B cell (primary cell): ENCODE measurements around the gene RIT1. TPM values are rescaled to one million over a fixed set of nuclear protein-coding genes. Genes with fewer than 3 reads are reported as not detected.

Experiments
- ATAC-seq: fragments of 200-7000 bp; cut with Tn5 transposase; one replicate; pipeline ENCODE4 v1.10.0; 2021; ENCODE audit warnings: low read depth, mild to moderate bottlenecking, moderate number of reproducible peaks, moderate library complexity
- CTCF ChIA-PET: fragments of 350-600 bp; sonication (Branson Sonifier 250); formaldehyde crosslinking; loops from one replicate; lab custom pipeline; 2021; ENCODE audit warnings: antibody characterized with exemption, inconsistent platforms; lab: Charles Lee
- POLR2A ChIA-PET: fragments of 350-600 bp; sonication (Branson Sonifier 250); formaldehyde crosslinking; loops from one replicate; lab custom pipeline; 2021; ENCODE audit warnings: antibody characterized with exemption; lab: Charles Lee
- DNase-seq: peaks from one replicate; pipeline ENCODE4 v3.0.0; 2013
- H2AFZ ChIP-seq: 2 replicates; pipeline ENCODE4 v1.6.1; 2012; ENCODE audit warnings: mild to moderate bottlenecking, low read depth, low read length; ENCODE audit not compliant: insufficient read depth, poor library complexity, severe bottlenecking
- H3K27ac ChIP-seq, 2 donors: 1 replicate in 1 of 2; 2 replicates in 1 of 2; pipeline ENCODE4 v1.5.1; 2012 to 2013; ENCODE audit warnings: low read length in 2 of 2, mild to moderate bottlenecking in 2 of 2, moderate library complexity in 1 of 2
- H3K27me3 ChIP-seq, 4 experiments: fragments of 200-600 bp in 1 of 4; sonication (generic) in 1 of 4; replicated peaks in 1 of 4; 1 replicate in 2 of 4; 2 replicates in 2 of 4; pipeline versions ENCODE4 v1.6.1 to v1.7.0; 2013 to 2016; ENCODE audit warnings: low read length in 3 of 4, mild to moderate bottlenecking in 2 of 4, mixed read lengths in 1 of 4, moderate library complexity in 1 of 4; ENCODE audit not compliant: insufficient read depth in 4 of 4, control insufficient read depth in 3 of 4; ENCODE audit errors: control extremely low read depth in 1 of 4
- H3K36me3 ChIP-seq, 2 experiments: replicated peaks in 1 of 2; 1 replicate in 1 of 2; 2 replicates in 1 of 2; pipeline versions ENCODE4 v1.6.1 to v1.7.1; 2013; ENCODE audit warnings: low read length in 1 of 2; ENCODE audit not compliant: insufficient read depth in 2 of 2, control insufficient read depth in 1 of 2; ENCODE audit errors: control extremely low read depth in 1 of 2, extremely low read depth in 1 of 2
- H3K4me1 ChIP-seq, 2 donors: fragments of 200-600 bp in 1 of 2; sonication (generic) in 1 of 2; 1 replicate in 1 of 2; 2 replicates in 1 of 2; pipeline versions ENCODE4 v1.5.1 to v1.6.1; 2013 to 2017; ENCODE audit warnings: low read length in 2 of 2; ENCODE audit not compliant: control insufficient read depth in 2 of 2, insufficient read depth in 2 of 2
- H3K4me2 ChIP-seq: replicated peaks from 2 replicates; pipeline ENCODE3; 2012; ENCODE audit warnings: mild to moderate bottlenecking, low read depth, low read length; ENCODE audit not compliant: poor library complexity, severe bottlenecking
- H3K4me3 ChIP-seq, 5 experiments: fragments of 200-600 bp in 1 of 5; sonication (generic) in 1 of 5; 1 replicate in 3 of 5; 2 replicates in 2 of 5; pipeline versions ENCODE4 v1.5.1 to v1.7.0; 2011 to 2016; ENCODE audit warnings: low read length in 4 of 5, mild to moderate bottlenecking in 4 of 5, low read depth in 2 of 5, control low read depth in 1 of 5, moderate library complexity in 1 of 5; ENCODE audit not compliant: insufficient read depth in 1 of 5; ENCODE audit errors: control extremely low read depth in 1 of 5, extremely low read depth in 1 of 5
- H3K79me2 ChIP-seq: fragments of 200-600 bp; sonication (generic); one replicate; pipeline ENCODE4 v1.6.0; 2016; ENCODE audit warnings: low read length; ENCODE audit not compliant: control insufficient read depth, insufficient read depth
- H3K9ac ChIP-seq: fragments of 200-600 bp; sonication (generic); 2 replicates; pipeline ENCODE4 v1.6.1; 2017; ENCODE audit warnings: mild to moderate bottlenecking, low read length, moderate library complexity
- H3K9me3 ChIP-seq, 3 donors: one replicate each; pipeline versions ENCODE4 v1.6.1 to v1.7.1; 2013; ENCODE audit warnings: low read length in 2 of 3; ENCODE audit not compliant: control insufficient read depth in 2 of 3, insufficient read depth in 1 of 3; ENCODE audit errors: control extremely low read depth in 1 of 3
- H4K20me1 ChIP-seq: 2 replicates; pipeline ENCODE4 v1.6.0; 2012; ENCODE audit warnings: mild to moderate bottlenecking, low read length; ENCODE audit not compliant: insufficient read depth, control insufficient read depth, poor library complexity, severe bottlenecking
- H3K27ac Mint-ChIP-seq: one replicate; pipeline ENCODE4 v1.8.0; 2021; ENCODE audit warnings: mixed read lengths
- H3K27me3 Mint-ChIP-seq: one replicate; pipeline ENCODE4 v1.8.0; 2021; ENCODE audit warnings: mixed read lengths
- H3K4me1 Mint-ChIP-seq: one replicate; pipeline ENCODE4 v1.8.0; 2021; ENCODE audit warnings: mixed read lengths
- H3K4me3 Mint-ChIP-seq: one replicate; pipeline ENCODE4 v1.8.0; 2021; ENCODE audit warnings: mixed read lengths
- H3K9me3 Mint-ChIP-seq: one replicate; pipeline ENCODE4 v1.8.0; 2022; ENCODE audit warnings: mixed read lengths; ENCODE audit not compliant: insufficient read depth
- CTCF ChIP-seq: fragments of 200-600 bp; IDR thresholded peaks from one replicate; pipeline ENCODE4 v1.8.0; 2022; ENCODE audit warnings: antibody characterized with exemption, mild to moderate bottlenecking
- EZH2 ChIP-seq: IDR thresholded peaks from 2 replicates; pipeline ENCODE4 v1.6.1; 2012; ENCODE audit warnings: borderline replicate concordance, low read depth, mild to moderate bottlenecking, moderate library complexity, low read length; ENCODE audit not compliant: insufficient read depth, poor library complexity, severe bottlenecking
- WGBS: methylation state at CpG from one replicate; pipeline ENCODE4 v1.1.5; 2013; ENCODE audit warnings: missing lambda C conversion rate; ENCODE audit not compliant: insufficient coverage; 5-methylcytosine and 5-hydroxymethylcytosine counted together
- intact Hi-C: fragments of 100-400 bp; cut with micrococcal nuclease; formaldehyde crosslinking; loops from one replicate; pipeline ENCODE4 v1.10.0; 2022
- polyA plus RNA-seq: library from polyadenylated mRNA; depleted of rRNA; stranded (reverse); fragments of >200 nt; gene quantifications from 2 replicates; pipeline ENCODE4 v1.2.3, GENCODE V29; 2012
- small RNA-seq: library from RNA; depleted of rRNA; stranded (forward); fragments of <200 nt; gene quantifications from one replicate; pipeline ENCODE3, GENCODE V24; 2012; ENCODE audit warnings: low replicate concordance, low read depth; ENCODE audit not compliant: insufficient read length
- total RNA-seq, 2 donors: library from RNA; stranded (reverse); fragments of 120-200 nt in 1 of 2; gene quantifications; 1 replicate in 1 of 2; 2 replicates in 1 of 2; pipeline versions ENCODE4 v1.2.3 to v1.2.4, GENCODE V29; 2013 to 2022

Gene RIT1
- total and polyA plus RNA-seq, 2 donors (not counting 1 experiment from before 2014, with no cell fraction given): 14.2 to 45.7 TPM

- DNase-seq: no peak
- Mint-ChIP-seq H3K4me1 (peaks cover 45% of the 10 kb centered on the region), H3K9me3 (no peaks in the 10 kb centered on the region), H3K27me3 (no peaks in the 10 kb centered on the region), H3K4me3 (no peak overlapping the region), H3K27ac (no peak overlapping the region)
- Histone ChIP-seq H3K4me1 (no peaks in the 10 kb centered on the region), H3K9ac (no peak overlapping the region), H4K20me1 (peaks cover 70% of the 10 kb centered on the region), H3K36me3 (peaks cover 2 to 59% of the 10 kb centered on the region in 2 experiments), H2AFZ (no peak overlapping the region), H3K27ac (peak overlapping the region in 1 of 2 donors; percentile 4), H3K4me2 (no peak overlapping the region), H3K27me3 (no peaks in the 10 kb centered on the region), H3K4me3 (no peak overlapping the region), H3K9me3 (no peaks in the 10 kb centered on the region), H3K79me2 (peaks cover 100% of the 10 kb centered on the region)
- no peak for TF ChIP-seq EZH2
- TF ChIP-seq CTCF: no peak
- WGBS: no CpG with 5 or more reads among the region's 1 CpG
- ChIA-PET POLR2A (no interaction called here), CTCF (no interaction called here)
- ATAC-seq: no peak
- intact Hi-C loops: no loop called here
Measured at GRCh38 chr1:155847823-155848529, 63.2 kb downstream of the RIT1 start.

Small RNAs within 50 kb of the gene (small RNA-seq; reads per million reads assigned to genes)
- gene MIR6738: not detected
- gene RF00015: not detected
- gene SCARNA4: not detected
- gene SNORA80E: 405 reads per million, percentile 97 among the genes with 10 or more reads in this experiment

Other genes with a start within 250 kb of the RIT1 start
- gene YY1AP1, start 222.6 kb downstream of the RIT1 start, total RNA-seq: 132 and 156 TPM in 2 replicates
- 74.1 and 95.4 TPM in 2 replicates for gene YY1AP1, start 222.6 kb downstream of the RIT1 start, polyA plus RNA-seq
- 92.3 and 107 TPM in 2 replicates for gene DAP3, start 222.3 kb downstream of the RIT1 start, total RNA-seq
- gene DAP3, start 222.3 kb downstream of the RIT1 start, polyA plus RNA-seq: 84.7 and 89.5 TPM in 2 replicates
- 127 TPM in 2 replicates for gene GON4L, start 54.1 kb downstream of the RIT1 start, total RNA-seq
- gene GON4L, start 54.1 kb downstream of the RIT1 start, polyA plus RNA-seq: 54.4 and 57.7 TPM in 2 replicates
- gene SYT11, start 51.8 kb downstream of the RIT1 start, total RNA-seq: 6.2 and 6.6 TPM in 2 replicates
- gene SYT11, start 51.8 kb downstream of the RIT1 start, polyA plus RNA-seq: 1.8 and 3.0 TPM in 2 replicates
- gene KHDC4, start 23.1 kb upstream of the RIT1 start, total RNA-seq: 122 TPM in 2 replicates
- 47.3 and 51.3 TPM in 2 replicates for gene KHDC4, start 23.1 kb upstream of the RIT1 start, polyA plus RNA-seq
- gene RXFP4, start 30.3 kb upstream of the RIT1 start, total RNA-seq: 0.32 TPM in 1 of 2 replicates, not detected in the other
- gene RXFP4, start 30.3 kb upstream of the RIT1 start, polyA plus RNA-seq: 0.12 TPM in 1 of 2 replicates, not detected in the other
- gene ARHGEF2, start 67.2 kb upstream of the RIT1 start, total RNA-seq: 245 and 247 TPM in 2 replicates
- 241 and 269 TPM in 2 replicates for gene ARHGEF2, start 67.2 kb upstream of the RIT1 start, polyA plus RNA-seq
- 160 and 161 TPM in 2 replicates for gene SSR2, start 109.6 kb upstream of the RIT1 start, total RNA-seq
- gene SSR2, start 109.6 kb upstream of the RIT1 start, polyA plus RNA-seq: 359 and 386 TPM in 2 replicates
- 35.1 and 39.0 TPM in 2 replicates for gene UBQLN4, start 142.4 kb upstream of the RIT1 start, total RNA-seq
- 20.9 and 24.1 TPM in 2 replicates for gene UBQLN4, start 142.4 kb upstream of the RIT1 start, polyA plus RNA-seq
- gene LAMTOR2, start 143.4 kb upstream of the RIT1 start, total RNA-seq: 31.5 and 37.8 TPM in 2 replicates
- gene LAMTOR2, start 143.4 kb upstream of the RIT1 start, polyA plus RNA-seq: 27.9 and 55.9 TPM in 2 replicates
- gene RAB25, start 149.8 kb upstream of the RIT1 start, total RNA-seq: 0.69 and 1.1 TPM in 2 replicates
- gene RAB25, start 149.8 kb upstream of the RIT1 start, polyA plus RNA-seq: 0.81 and 2.2 TPM in 2 replicates
- 0.73 and 1.1 TPM in 2 replicates for gene MEX3A, start 171.1 kb upstream of the RIT1 start, total RNA-seq
- gene MEX3A, start 171.1 kb upstream of the RIT1 start, polyA plus RNA-seq: 0.22 and 0.27 TPM in 2 replicates
- 28.7 and 32.3 TPM in 2 replicates for gene LMNA, start 203.4 kb upstream of the RIT1 start, total RNA-seq
- 19.4 and 53.1 TPM in 2 replicates for gene LMNA, start 203.4 kb upstream of the RIT1 start, polyA plus RNA-seq
- gene SEMA4A, start 242.2 kb upstream of the RIT1 start, total RNA-seq: 6.4 and 9.2 TPM in 2 replicates
- gene SEMA4A, start 242.2 kb upstream of the RIT1 start, polyA plus RNA-seq: 15.5 and 23.2 TPM in 2 replicates